Ovary (tissue), 9 donors: Measurements from ENCODE around the gene ARHGAP45. TPM values are rescaled to one million over a fixed set of nuclear protein-coding genes. Genes with fewer than 3 reads are reported as not detected.

Experiments used
- DNase-seq, 5 donors: peaks; one replicate each; pipeline ENCODE4 v3.0.0-alpha.2; 2019 to 2020
- H3K27ac ChIP-seq, 2 donors: fragments of 200-600 bp; one replicate each; pipeline versions ENCODE4 v1.5.1 to v1.8.0; 2019 to 2022
- H3K27me3 ChIP-seq: fragments of 200-600 bp; one replicate; pipeline ENCODE4 v1.8.0; 2022
- H3K36me3 ChIP-seq: fragments of 200-600 bp; sonication (generic); one replicate; pipeline ENCODE4 v1.5.1; 2019
- H3K4me1 ChIP-seq: one replicate; pipeline ENCODE4 v1.8.1; 2013; ENCODE audit warnings: mild to moderate bottlenecking, moderate library complexity; ENCODE audit not compliant: insufficient read depth
- H3K4me3 ChIP-seq: fragments of 200-600 bp; sonication (generic); one replicate; pipeline ENCODE4 v1.5.1; 2017
- H3K9me3 ChIP-seq, 2 donors: fragments of 200-600 bp in 1 of 2; sonication (generic) in 1 of 2; one replicate each; pipeline versions ENCODE4 v1.5.1 to v1.8.1; 2013 to 2019; ENCODE audit warnings: mild to moderate bottlenecking in 1 of 2, moderate library complexity in 1 of 2
- EP300 ChIP-seq: sonication (generic); formaldehyde crosslinking; IDR thresholded peaks from one replicate; pipeline ENCODE4 v1.6.1; 2017; ENCODE audit warnings: antibody characterized with exemption
- POLR2A ChIP-seq: fragments of 450-650 bp; IDR thresholded peaks from one replicate; pipeline ENCODE4 v1.6.1; 2017; ENCODE audit warnings: antibody characterized with exemption, mild to moderate bottlenecking, moderate library complexity
- whole genome bisulfite sequencing, 3 donors: extraction: QIAGEN DNeasy Blood & Tissue Kit in 1 of 3; methylation state at CpG; one replicate each; pipeline versions ENCODE4 v1.1.5 to v1.1.7; 2013 to 2017; 5-methylcytosine and 5-hydroxymethylcytosine counted together
- intact Hi-C, 4 donors: fragments of 100-400 bp; cut with DNase I; formaldehyde crosslinking; loops; one replicate each; pipeline versions ENCODE4 v1.11.0 to v1.15.1; 2022 to 2023
- polyA plus RNA-seq, 2 donors: library from polyadenylated mRNA; stranded (reverse); fragments of 200-250 nt in 1 of 2; fragments of 350-450 nt in 1 of 2; fragmentation: Illumina TruSeq in 1 of 2; extraction: RNeasy Lipid Tissue Mini Kit (QIAGEN cat#74804) in 1 of 2; gene quantifications; one replicate each; pipeline ENCODE4 v1.2.3, GENCODE V29; 2013 to 2014
- small RNA-seq: library from RNA; depleted of rRNA; stranded (forward); fragments of <200 nt; gene quantifications from one replicate; pipeline ENCODE3, GENCODE V24; 2016
- total RNA-seq, 7 donors: library from RNA; depleted of rRNA in 2 of 7; stranded (reverse); fragments of >200 nt in 2 of 7; fragmentation: NEBNext Ultra II Directional in 3 of 7; extraction: Animal tissue kit (Norgen Biotek cat#: 25700) in 3 of 7; gene quantifications; one replicate each; pipeline versions ENCODE4 v1.1.0 to v1.2.4, GENCODE V29; 2016 to 2023
- TF ChIP-seq, protein P1 (sequence below), 3 donors: fragments of 450-650 bp in 2 of 3; fragments of 200-600 bp in 1 of 3; IDR thresholded peaks; one replicate each; pipeline versions ENCODE4 v1.5.1 to v1.8.0; 2016 to 2022; ENCODE audit warnings: antibody characterized with exemption in 3 of 3, mild to moderate bottlenecking in 1 of 3
- donor health status: DM: no; HTN: no; CAD: no; lungs with moderate emphysema.
- donor health status: DM: no; HTN: no; CAD: no.
- donor health status: Bipolar disorder and iron deficiency.
- donor health status: DM: yes; HTN: yes; CAD: no.
- donor health status: DM: no; HTN: no; CAD: no.
- donor health status: DM: yes; HTN: yes; CAD: no.

Gene ARHGAP45
- total and polyA plus RNA-seq, 9 donors = 1.0 to 10.6 (median 7.0) TPM

GRCh38 chr19:1136201-1136600, 69.2 kb downstream of the ARHGAP45 start:
- no peak overlapping the region for H3K4me3 ChIP-seq
- DNase-seq = no peak
- no peaks in the 10 kb centered on the region for H3K9me3 ChIP-seq
- H3K4me1 ChIP-seq = peaks cover 22% of the 10 kb centered on the region
- no peaks in the 10 kb centered on the region for H3K27me3 ChIP-seq
- no peaks in the 10 kb centered on the region for H3K36me3 ChIP-seq
- no peak overlapping the region for H3K27ac ChIP-seq
- WGBS, 3 donors = 74 to 77% (median 74%) methylated on average over 8 to 12 of the region's 12 CpGs
- intact Hi-C loops = no loop called here
- TF ChIP-seq, protein P1, sequence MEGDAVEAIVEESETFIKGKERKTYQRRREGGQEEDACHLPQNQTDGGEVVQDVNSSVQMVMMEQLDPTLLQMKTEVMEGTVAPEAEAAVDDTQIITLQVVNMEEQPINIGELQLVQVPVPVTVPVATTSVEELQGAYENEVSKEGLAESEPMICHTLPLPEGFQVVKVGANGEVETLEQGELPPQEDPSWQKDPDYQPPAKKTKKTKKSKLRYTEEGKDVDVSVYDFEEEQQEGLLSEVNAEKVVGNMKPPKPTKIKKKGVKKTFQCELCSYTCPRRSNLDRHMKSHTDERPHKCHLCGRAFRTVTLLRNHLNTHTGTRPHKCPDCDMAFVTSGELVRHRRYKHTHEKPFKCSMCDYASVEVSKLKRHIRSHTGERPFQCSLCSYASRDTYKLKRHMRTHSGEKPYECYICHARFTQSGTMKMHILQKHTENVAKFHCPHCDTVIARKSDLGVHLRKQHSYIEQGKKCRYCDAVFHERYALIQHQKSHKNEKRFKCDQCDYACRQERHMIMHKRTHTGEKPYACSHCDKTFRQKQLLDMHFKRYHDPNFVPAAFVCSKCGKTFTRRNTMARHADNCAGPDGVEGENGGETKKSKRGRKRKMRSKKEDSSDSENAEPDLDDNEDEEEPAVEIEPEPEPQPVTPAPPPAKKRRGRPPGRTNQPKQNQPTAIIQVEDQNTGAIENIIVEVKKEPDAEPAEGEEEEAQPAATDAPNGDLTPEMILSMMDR (IDR thresholded peaks at IDR 0.05) = no peak
- no peak for TF ChIP-seq EP300
- no peak for TF ChIP-seq POLR2A

Small RNAs within 50 kb of the gene (small RNA-seq; reads per million reads assigned to genes)
- 0.35 reads per million for gene RNU6-2

Other genes starting within 250 kb of the ARHGAP45 start
- 10 to 100 TPM in 1 of 7 donors, 1 to 10 TPM in 1, under 1 TPM in 3, not detected in 2; 0.36 to 11.4 (median 0.80) TPM for gene PLPPR3, start 245.2 kb upstream of the ARHGAP45 start, total RNA-seq
- under 1 TPM; 0.18 to 0.24 TPM for gene PLPPR3, start 245.2 kb upstream of the ARHGAP45 start, polyA plus RNA-seq
- 1 to 10 TPM in 1 of 7 donors, not detected in 6; 1.0 TPM for gene AZU1, start 239.3 kb upstream of the ARHGAP45 start, total RNA-seq
- gene AZU1, start 239.3 kb upstream of the ARHGAP45 start, polyA plus RNA-seq = under 1 TPM in 1 of 2 donors, not detected in 1; 0.11 TPM
- gene PRTN3, start 226.2 kb upstream of the ARHGAP45 start, total RNA-seq = under 1 TPM in 1 of 7 donors, not detected in 6; 0.41 TPM
- not detected for gene PRTN3, start 226.2 kb upstream of the ARHGAP45 start, polyA plus RNA-seq
- gene ELANE, start 214.9 kb upstream of the ARHGAP45 start, total RNA-seq = under 1 TPM in 3 of 7 donors, not detected in 4; 0.27 to 0.72 (median 0.34) TPM
- gene ELANE, start 214.9 kb upstream of the ARHGAP45 start, polyA plus RNA-seq = under 1 TPM in 1 of 2 donors, not detected in 1; 0.59 TPM
- 100 to 1,000 TPM in 2 of 7 donors, 10 to 100 TPM in 3, 1 to 10 TPM in 2; 3.8 to 287 (median 25.3) TPM for gene CFD, start 207.5 kb upstream of the ARHGAP45 start, total RNA-seq
- 100 to 1,000 TPM in 1 of 2 donors, 10 to 100 TPM in 1; 39.2 to 335 TPM for gene CFD, start 207.5 kb upstream of the ARHGAP45 start, polyA plus RNA-seq
- gene MED16, start 174.0 kb upstream of the ARHGAP45 start, total RNA-seq = 10 to 100 TPM; 33.1 to 75.4 (median 59.3) TPM
- gene MED16, start 174.0 kb upstream of the ARHGAP45 start, polyA plus RNA-seq = 10 to 100 TPM in 1 of 2 donors, under 1 TPM in 1; 0.62 to 42.9 TPM
- gene RNU6-9, start 173.7 kb upstream of the ARHGAP45 start, total RNA-seq = not detected
- not detected for gene RNU6-9, start 173.7 kb upstream of the ARHGAP45 start, polyA plus RNA-seq
- 10 to 100 TPM; 13.1 to 43.0 (median 31.2) TPM for gene R3HDM4, start 153.9 kb upstream of the ARHGAP45 start, total RNA-seq
- 10 to 100 TPM in 1 of 2 donors, 1 to 10 TPM in 1; 8.7 to 29.5 TPM for gene R3HDM4, start 153.9 kb upstream of the ARHGAP45 start, polyA plus RNA-seq
- gene KISS1R, start 149.8 kb upstream of the ARHGAP45 start, total RNA-seq = under 1 TPM in 2 of 7 donors, not detected in 5; 0.28 to 0.90 TPM
- not detected for gene KISS1R, start 149.8 kb upstream of the ARHGAP45 start, polyA plus RNA-seq
- 1 to 10 TPM; 2.1 to 8.1 (median 5.2) TPM for gene ARID3A, start 141.1 kb upstream of the ARHGAP45 start, total RNA-seq
- 1 to 10 TPM; 1.1 to 1.6 TPM for gene ARID3A, start 141.1 kb upstream of the ARHGAP45 start, polyA plus RNA-seq
- gene WDR18, start 82.8 kb upstream of the ARHGAP45 start, total RNA-seq = 10 to 100 TPM; 19.4 to 45.6 (median 31.2) TPM
- gene WDR18, start 82.8 kb upstream of the ARHGAP45 start, polyA plus RNA-seq = 10 to 100 TPM in 1 of 2 donors, 1 to 10 TPM in 1; 3.5 to 24.3 TPM
- 1 to 10 TPM in 1 of 7 donors, under 1 TPM in 4, not detected in 2; 0.22 to 7.4 (median 0.32) TPM for gene GRIN3B, start 66.7 kb upstream of the ARHGAP45 start, total RNA-seq
- gene GRIN3B, start 66.7 kb upstream of the ARHGAP45 start, polyA plus RNA-seq = under 1 TPM in 1 of 2 donors, not detected in 1; 0.07 TPM
- 100 to 1,000 TPM; 105 to 196 (median 127) TPM for gene TMEM259, start 46.0 kb upstream of the ARHGAP45 start, total RNA-seq
- 100 to 1,000 TPM in 1 of 2 donors, 10 to 100 TPM in 1; 26.0 to 162 TPM for gene TMEM259, start 46.0 kb upstream of the ARHGAP45 start, polyA plus RNA-seq
- gene RNU6-2, start 45.6 kb upstream of the ARHGAP45 start, total RNA-seq = not detected
- not detected for gene RNU6-2, start 45.6 kb upstream of the ARHGAP45 start, polyA plus RNA-seq
- gene CNN2, start 40.6 kb upstream of the ARHGAP45 start, total RNA-seq = 100 to 1,000 TPM in 6 of 7 donors, 10 to 100 TPM in 1; 60.6 to 438 (median 210) TPM
- 100 to 1,000 TPM in 1 of 2 donors, 10 to 100 TPM in 1; 90.6 to 159 TPM for gene CNN2, start 40.6 kb upstream of the ARHGAP45 start, polyA plus RNA-seq
- gene ABCA7, start 27.1 kb upstream of the ARHGAP45 start, total RNA-seq = 10 to 100 TPM in 1 of 7 donors, 1 to 10 TPM in 6; 1.5 to 10.5 (median 2.6) TPM
- 1 to 10 TPM; 1.4 to 1.9 TPM for gene ABCA7, start 27.1 kb upstream of the ARHGAP45 start, polyA plus RNA-seq
- gene POLR2E, start 28.2 kb downstream of the ARHGAP45 start, total RNA-seq = 100 to 1,000 TPM in 5 of 7 donors, 10 to 100 TPM in 2; 88.2 to 157 (median 140) TPM
- gene POLR2E, start 28.2 kb downstream of the ARHGAP45 start, polyA plus RNA-seq = 100 to 1,000 TPM in 1 of 2 donors, 10 to 100 TPM in 1; 11.1 to 119 TPM
- 100 to 1,000 TPM; 189 to 309 (median 247) TPM for gene GPX4, start 36.8 kb downstream of the ARHGAP45 start, total RNA-seq
- 100 to 1,000 TPM; 239 to 450 TPM for gene GPX4, start 36.8 kb downstream of the ARHGAP45 start, polyA plus RNA-seq
- gene SBNO2, start 107.1 kb downstream of the ARHGAP45 start, total RNA-seq = 10 to 100 TPM; 20.7 to 92.6 (median 62.4) TPM
- gene SBNO2, start 107.1 kb downstream of the ARHGAP45 start, polyA plus RNA-seq = 10 to 100 TPM in 1 of 2 donors, 1 to 10 TPM in 1; 6.1 to 36.7 TPM
- gene STK11, start 138.6 kb downstream of the ARHGAP45 start, total RNA-seq = 10 to 100 TPM; 38.7 to 71.2 (median 54.2) TPM
- 10 to 100 TPM; 36.9 to 57.4 TPM for gene STK11, start 138.6 kb downstream of the ARHGAP45 start, polyA plus RNA-seq
- gene CBARP, start 170.8 kb downstream of the ARHGAP45 start, total RNA-seq = 10 to 100 TPM in 2 of 7 donors, 1 to 10 TPM in 2, under 1 TPM in 3; 0.61 to 21.1 (median 2.4) TPM
- under 1 TPM in 1 of 2 donors, not detected in 1; 0.45 TPM for gene CBARP, start 170.8 kb downstream of the ARHGAP45 start, polyA plus RNA-seq
- 100 to 1,000 TPM in 6 of 7 donors, 10 to 100 TPM in 1; 71.9 to 218 (median 148) TPM for gene ATP5F1D, start 174.6 kb downstream of the ARHGAP45 start, total RNA-seq
- 100 to 1,000 TPM in 1 of 2 donors, 1 to 10 TPM in 1; 1.3 to 110 TPM for gene ATP5F1D, start 174.6 kb downstream of the ARHGAP45 start, polyA plus RNA-seq
- 100 to 1,000 TPM in 5 of 7 donors, 10 to 100 TPM in 2; 44.9 to 261 (median 107) TPM for gene MIDN, start 181.4 kb downstream of the ARHGAP45 start, total RNA-seq
- gene MIDN, start 181.4 kb downstream of the ARHGAP45 start, polyA plus RNA-seq = 10 to 100 TPM; 10.1 to 26.7 TPM
- gene CIRBP, start 202.2 kb downstream of the ARHGAP45 start, total RNA-seq = 100 to 1,000 TPM; 602 to 917 (median 855) TPM
- 1,000 to 10,000 TPM in 1 of 2 donors, 100 to 1,000 TPM in 1; 610 to 1,254 TPM for gene CIRBP, start 202.2 kb downstream of the ARHGAP45 start, polyA plus RNA-seq
- gene FAM174C, start 208.4 kb downstream of the ARHGAP45 start, total RNA-seq = 10 to 100 TPM; 21.7 to 72.5 (median 26.7) TPM
- gene FAM174C, start 208.4 kb downstream of the ARHGAP45 start, polyA plus RNA-seq = 10 to 100 TPM in 1 of 2 donors, under 1 TPM in 1; 0.30 to 35.2 TPM
- gene EFNA2, start 218.7 kb downstream of the ARHGAP45 start, total RNA-seq = not detected
- under 1 TPM in 1 of 2 donors, not detected in 1; 0.11 TPM for gene EFNA2, start 218.7 kb downstream of the ARHGAP45 start, polyA plus RNA-seq